K562 (cell line): Measurements from ENCODE around the gene SAP130.

Source experiments
- CTCF ChIP-seq, 3 experiments: IDR thresholded peaks in 2 of 3; conservative IDR thresholded peaks in 1 of 3; 2 replicates each; pipeline ENCODE4 v1.5.1; 2011 to 2012; ENCODE audit warnings: low read length in 3 of 3, mild to moderate bottlenecking in 3 of 3, control low read depth in 2 of 3, improper control_type of control experiment in 1 of 3, inconsistent platforms in 1 of 3, low read depth in 1 of 3, mixed read lengths in 1 of 3, moderate library complexity in 1 of 3; ENCODE audit not compliant: insufficient read depth in 2 of 3
- KAT7 ChIP-seq: sonication (generic); formaldehyde crosslinking; IDR thresholded peaks from 2 replicates; pipeline ENCODE4 v1.8.0; 2022; ENCODE audit warnings: missing genetic modification reagents, mild to moderate bottlenecking, borderline replicate concordance
- SPI1 ChIP-seq: IDR thresholded peaks from 2 replicates; pipeline ENCODE4 v1.6.1; 2011; ENCODE audit warnings: low read depth, low read length, control low read depth, borderline replicate concordance
- TARDBP ChIP-seq: fragments of 450-650 bp; IDR thresholded peaks from 2 replicates; pipeline ENCODE4 v1.6.1; 2016
- ZNF41 ChIP-seq: fragments of 250-450 bp; sonication (Bioruptor Pico); conservative IDR thresholded peaks from 2 replicates; pipeline ENCODE4 v1.4.0; 2020; ENCODE audit warnings: mild to moderate bottlenecking

DNA sequence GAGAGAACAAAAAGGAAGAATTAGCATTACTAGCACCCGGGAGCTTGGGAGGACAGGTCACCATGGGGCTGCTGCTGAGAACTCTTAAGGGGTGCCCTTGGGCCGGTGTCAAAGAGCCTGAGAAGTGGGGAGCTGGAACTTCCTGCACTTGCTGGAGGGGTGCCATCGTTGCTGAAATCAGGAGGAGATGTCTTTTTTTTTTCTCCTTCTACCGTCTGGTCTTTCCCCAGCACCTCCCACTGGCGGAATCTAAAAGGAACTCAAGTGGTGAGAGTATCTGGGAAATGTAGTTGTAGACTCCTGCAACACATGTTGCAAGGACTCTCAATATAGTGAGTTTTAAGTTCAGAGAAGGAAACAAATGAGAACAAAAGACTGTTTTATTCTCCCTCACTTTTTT lies 136.0 kb downstream of the SAP130 start:
- no peak for TF ChIP-seq SPI1
- TF ChIP-seq ZNF41 (CRISPR knock-in tag), result no peak
- TF ChIP-seq TARDBP, result no peak
- TF ChIP-seq KAT7 (CRISPR knock-in tag), result no peak
- TF ChIP-seq CTCF (IDR thresholded peaks at IDR 0.05 in 2 of 3, conservative IDR thresholded peaks at IDR 0.05 in 1 of 3; ENCODE audit: insufficient read depth in 2 of 3, low read depth in 1 of 3, low read length in 3 of 3), result peak in 1 of 3 experiments; percentile 8; a peak in 1 of 6 replicates
